Measurements from ENCODE around the gene DCLRE1C.

GRCh38 chr10:14891151-14891550, 62.7 kb downstream of the DCLRE1C start:
- TF ChIP-seq CTCF (IDR thresholded peaks at IDR 0.05): no peak
- no peak for TF ChIP-seq POLR2A (IDR thresholded peaks at IDR 0.05)

Data from adrenal gland (tissue), 5 donors.